DMS 273 (cell line): ENCODE data around the gene DNAI1.
"Not testable (repeated sequence)": the region's sequence is repeated elsewhere in the genome, so short reads cannot be mapped to it uniquely, and the experiment has no call there.

Source experiments
- DNase-seq: peaks from one replicate; lab custom pipeline; 2025; ENCODE audit not compliant: unreplicated experiment; lab: John Stamatoyannopoulos, UW

The DNAI1 gene

GRCh38 chr9:34512131-34513078, 53.8 kb downstream of the DNAI1 start:
- DNase-seq: no peak

- DNase-seq: peak; percentile 65
Observed at GRCh38 chr9:34513567-34514214, 55.1 kb downstream of the DNAI1 start.

GRCh38 chr9:34514401-34514800, 55.8 kb downstream of the DNAI1 start:
- no peak for DNase-seq

GRCh38 chr9:34514816-34515215, 56.2 kb downstream of the DNAI1 start:
- DNase-seq: no peak

- DNase-seq: no peak
Observed at GRCh38 chr9:34515959-34516358, 57.4 kb downstream of the DNAI1 start.

GRCh38 chr9:34517185-34517584, 58.6 kb downstream of the DNAI1 start:
- no peak for DNase-seq

GRCh38 chr9:34518110-34518616, 59.6 kb downstream of the DNAI1 start:
- no peak for DNase-seq

GRCh38 chr9:34518896-34519295, 60.3 kb downstream of the DNAI1 start:
- no peak for DNase-seq

GRCh38 chr9:34519321-34520020, 60.9 kb downstream of the DNAI1 start:
- DNase-seq: no peak

GRCh38 chr9:34520096-34520495, 61.5 kb downstream of the DNAI1 start:
- no peak for DNase-seq

- no peak for DNase-seq
Observed at GRCh38 chr9:34520505-34521385, 62.1 kb downstream of the DNAI1 start.

- DNase-seq: no peak
Observed at GRCh38 chr9:34521406-34522045, 62.9 kb downstream of the DNAI1 start.

- peak; percentile 28 for DNase-seq
Observed at GRCh38 chr9:34522091-34522887, 63.7 kb downstream of the DNAI1 start.

- peak; percentile 96 for DNase-seq
Observed at GRCh38 chr9:34522971-34523797, 64.6 kb downstream of the DNAI1 start, which contains the start of gene ENHO. Gene ENHO, minus strand, starts transcription at chr9:34522990. Its CDS starts 1,295 bp downstream, at chr9:34521695.

GRCh38 chr9:34524349-34524748, 65.7 kb downstream of the DNAI1 start:
- no peak for DNase-seq

- no peak for DNase-seq
Observed at GRCh38 chr9:34526026-34526425, 67.4 kb downstream of the DNAI1 start.

GRCh38 chr9:34532041-34532440, 73.4 kb downstream of the DNAI1 start:
- not testable (repeated sequence) for DNase-seq

GRCh38 chr9:34536685-34537084, 78.1 kb downstream of the DNAI1 start:
- no peak for DNase-seq
